Astrocyte (in vitro differentiated cells and primary cell): ENCODE data around the gene CKS1B.

Experiments
- CTCF ChIP-seq: IDR thresholded peaks from 2 replicates; pipeline ENCODE4 v1.5.1; 2011; ENCODE audit warnings: low read depth, mild to moderate bottlenecking, inconsistent platforms, low read length, moderate library complexity; ENCODE audit not compliant: insufficient read depth
- EZH2 ChIP-seq: IDR thresholded peaks from 2 replicates; pipeline ENCODE4 v1.6.1; 2012; ENCODE audit warnings: mild to moderate bottlenecking, low read length, inconsistent platforms; ENCODE audit not compliant: insufficient read depth

GRCh38 chr1:154937085-154937987 is 37.1 kb upstream of the CKS1B start:
- TF ChIP-seq CTCF (peak; percentile 32), EZH2 (no peak)
